HG03432 (cell line): ENCODE data around the gene TCP11L1.
"Not testable (repeated sequence)": the region's sequence is repeated elsewhere in the genome, so short reads cannot be mapped to it uniquely, and the experiment has no call there.

Source experiments
- ATAC-seq: cut with Tn5 transposase; IDR thresholded peaks from one replicate; pipeline ENCODE4 v1.9.1; 2021; ENCODE audit warnings: mild to moderate bottlenecking, moderate library complexity; ENCODE audit not compliant: unreplicated experiment

Gene TCP11L1

GRCh38 chr11:33028537-33028914 is 10.8 kb upstream of the TCP11L1 start:
- no peak for ATAC-seq

DNA sequence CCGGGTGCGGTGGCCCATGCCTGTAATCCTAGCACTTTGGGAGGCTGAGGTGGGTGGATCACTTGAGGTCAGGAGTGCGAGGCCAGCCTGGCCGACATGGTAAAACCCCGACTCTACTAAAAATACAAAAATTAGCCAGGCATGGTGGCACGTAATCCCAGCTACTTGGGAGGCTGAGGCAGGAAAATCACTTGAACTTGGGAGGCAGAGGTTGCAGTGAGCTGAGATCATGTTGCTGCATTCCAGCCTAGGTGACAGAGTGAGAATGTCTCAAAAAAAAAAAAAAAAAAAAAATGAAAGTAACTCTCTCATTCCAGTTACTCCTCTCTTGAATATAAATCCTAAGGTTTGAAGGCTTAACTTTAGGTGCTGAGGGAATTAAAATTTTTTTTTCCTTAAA is 10.2 kb upstream of the TCP11L1 start:
- ATAC-seq: not testable (repeated sequence)

- ATAC-seq: no peak
These were observed 5.9 kb upstream of the TCP11L1 start for GRCh38 chr11:33033493-33033892.

GRCh38 chr11:33035011-33035410 is 4.4 kb upstream of the TCP11L1 start:
- ATAC-seq: no peak

- peak; percentile 36 for ATAC-seq
These were observed 875 bp downstream of the TCP11L1 start for GRCh38 chr11:33040033-33040861.

DNA sequence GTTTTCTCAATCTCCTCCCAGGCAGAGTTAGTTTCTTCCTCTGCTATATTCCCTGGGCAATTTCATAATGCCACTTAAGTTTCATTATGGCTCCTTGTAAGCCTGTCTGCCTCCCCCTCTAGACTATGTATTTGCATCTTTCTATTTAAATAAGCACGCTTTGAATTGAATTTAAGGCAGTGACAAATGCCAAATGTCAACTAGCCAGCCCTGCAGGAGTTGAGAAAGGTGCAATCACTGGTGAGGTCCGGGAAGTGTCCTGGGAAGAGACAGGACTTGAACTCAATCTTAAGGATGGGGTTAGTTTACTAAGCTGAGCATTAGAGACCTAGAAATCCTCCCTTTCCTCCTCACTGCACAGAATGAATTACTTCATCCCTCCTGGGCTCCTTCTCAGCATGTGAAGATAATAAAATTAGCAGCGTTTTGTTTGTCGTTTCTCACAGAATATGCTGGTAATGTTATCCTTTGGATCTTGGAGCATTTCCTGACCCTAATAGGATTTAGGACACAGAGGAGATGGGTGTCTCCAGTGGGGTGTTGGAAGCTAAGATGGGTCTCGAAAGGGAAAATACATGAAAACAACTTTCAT is 1.6 kb downstream of the TCP11L1 start:
- ATAC-seq: peak; percentile 31

DNA sequence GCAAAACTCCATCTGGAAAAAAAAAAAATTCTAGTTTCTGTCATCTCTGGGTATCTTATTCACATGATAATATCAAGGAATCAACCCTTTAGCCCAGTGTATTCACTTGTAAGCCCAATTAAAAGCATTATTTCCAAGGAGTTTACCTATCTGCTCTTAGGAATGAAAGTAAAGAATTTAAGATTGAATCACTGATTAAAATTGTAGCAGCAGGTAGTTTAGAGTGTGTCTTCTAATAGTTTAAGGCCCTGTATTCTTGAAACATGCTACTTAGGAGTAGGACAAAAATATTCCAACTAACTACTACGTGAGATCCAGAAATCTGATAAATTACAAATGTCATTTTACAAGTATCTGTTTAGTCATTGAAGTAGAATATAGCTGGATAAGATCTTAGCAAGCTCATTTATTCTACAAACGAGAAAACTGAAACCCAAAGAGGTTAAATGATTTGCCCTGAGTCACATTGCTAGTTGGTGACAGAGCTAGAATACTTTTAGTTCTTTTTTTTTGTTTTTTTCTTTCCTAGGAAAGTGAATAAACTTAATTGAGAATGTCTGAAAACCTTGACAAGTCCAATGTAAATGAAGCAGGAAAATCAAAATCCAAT is 4.0 kb downstream of the TCP11L1 start:
- no peak for ATAC-seq

GRCh38 chr11:33044285-33044756 is 4.9 kb downstream of the TCP11L1 start:
- no peak for ATAC-seq

DNA sequence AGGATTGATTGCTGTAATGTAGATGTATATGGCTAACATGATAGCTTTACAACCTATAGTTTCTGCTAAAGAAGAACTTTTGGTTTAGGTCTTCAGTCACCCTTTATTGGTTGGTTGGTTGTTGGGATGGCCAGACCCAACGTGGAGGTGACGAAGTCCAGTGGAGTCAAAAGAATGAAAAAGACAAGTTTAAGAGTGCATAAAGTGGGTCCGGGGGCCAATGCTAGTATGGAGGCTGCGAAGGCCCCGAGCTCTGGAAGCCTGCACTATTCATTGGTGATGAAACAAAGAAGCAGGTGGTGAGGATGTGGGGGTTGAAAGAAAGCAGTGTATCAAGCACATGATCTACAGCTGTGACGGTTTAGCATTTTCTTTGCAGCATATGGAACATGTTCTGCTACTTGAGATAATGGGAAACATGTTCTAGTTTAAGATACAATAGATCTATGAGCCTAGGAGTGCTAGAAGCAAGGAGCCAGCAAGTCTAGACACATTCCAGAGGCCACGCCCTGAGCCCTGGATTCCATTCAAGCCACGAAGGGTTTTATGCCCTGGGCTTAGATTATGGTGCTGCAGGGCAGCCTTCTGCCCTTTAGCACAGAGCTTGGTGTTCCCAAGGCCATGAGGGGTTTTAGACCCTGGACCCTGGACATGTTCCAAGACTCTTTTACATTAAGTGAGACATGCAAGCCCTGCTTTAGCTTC is 6.3 kb downstream of the TCP11L1 start:
- ATAC-seq: no peak

DNA sequence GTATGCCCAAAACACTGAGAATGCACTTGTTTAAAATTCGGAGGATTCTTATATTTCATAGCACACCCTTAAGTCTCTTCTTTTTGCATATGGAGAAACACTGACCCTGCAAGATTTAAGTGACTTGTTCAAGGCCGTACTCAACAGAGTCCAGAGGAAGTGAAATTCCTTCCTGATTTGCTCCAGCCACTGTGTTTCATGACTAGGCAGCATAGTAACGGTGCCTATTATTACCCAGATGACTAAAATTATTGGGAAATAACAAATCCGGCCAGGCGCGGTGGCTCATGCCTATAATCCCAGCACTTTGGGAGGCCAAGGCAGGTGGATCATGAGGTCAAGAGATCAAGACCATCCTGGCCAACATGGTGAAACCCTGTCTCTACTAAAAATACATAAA is 9.3 kb downstream of the TCP11L1 start:
- not testable (repeated sequence) for ATAC-seq

GRCh38 chr11:33049565-33050408 is 10.4 kb downstream of the TCP11L1 start:
- ATAC-seq: not testable (repeated sequence)

DNA sequence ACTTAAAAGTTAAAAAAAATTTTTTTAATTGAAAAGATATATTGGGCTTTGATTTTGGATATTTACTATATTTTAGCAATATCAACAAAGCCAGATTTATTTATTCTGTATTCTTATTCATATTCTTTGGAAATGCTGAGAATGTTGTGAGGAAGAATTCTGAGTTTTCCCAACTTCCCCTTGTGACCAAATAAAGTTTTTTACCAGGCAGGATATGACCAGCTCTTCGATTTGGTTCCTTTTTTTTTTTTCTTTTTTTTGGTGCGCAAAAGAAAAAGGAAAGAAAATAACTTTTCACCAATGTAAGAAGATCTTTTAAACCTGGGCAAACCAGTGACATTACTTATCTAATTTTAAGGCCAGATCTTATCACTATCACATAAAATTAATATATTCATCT is 12.9 kb downstream of the TCP11L1 start:
- no peak for ATAC-seq

- no peak for ATAC-seq
These were observed 16.0 kb downstream of the TCP11L1 start for GRCh38 chr11:33055375-33055774.

GRCh38 chr11:33057284-33057683 is 17.9 kb downstream of the TCP11L1 start:
- no peak for ATAC-seq

DNA sequence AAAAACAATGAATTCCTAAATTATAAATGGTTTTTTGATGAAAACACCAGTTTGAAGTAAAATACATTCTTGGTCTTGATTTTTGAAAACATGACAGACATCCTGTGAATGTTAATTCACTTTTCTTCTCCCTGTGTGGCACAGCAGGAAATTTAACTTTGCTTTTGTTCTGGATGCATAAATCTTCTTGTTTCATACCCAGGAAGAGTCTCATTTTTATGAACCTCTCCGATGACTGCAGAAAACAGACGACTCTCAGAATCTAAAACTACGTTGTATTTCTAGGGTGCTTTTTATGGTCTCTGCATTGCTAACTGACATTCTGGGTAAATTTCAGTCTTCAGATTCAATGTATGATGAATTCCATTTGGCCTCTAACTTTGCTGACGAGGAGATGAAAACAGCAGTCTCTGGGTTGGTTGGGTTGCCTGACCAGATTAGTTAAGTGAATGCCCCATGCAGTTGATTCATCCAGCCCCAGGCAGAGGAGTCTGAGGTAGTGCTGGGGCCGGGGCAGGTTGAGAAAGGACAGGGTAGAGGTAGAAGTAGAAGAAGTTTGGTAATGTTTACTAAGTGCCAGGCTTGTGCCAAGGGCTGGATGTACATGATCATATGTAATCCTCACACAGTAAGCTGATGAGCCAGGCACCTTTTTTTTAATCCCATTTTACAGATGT is 20.1 kb downstream of the TCP11L1 start:
- ATAC-seq: no peak

DNA sequence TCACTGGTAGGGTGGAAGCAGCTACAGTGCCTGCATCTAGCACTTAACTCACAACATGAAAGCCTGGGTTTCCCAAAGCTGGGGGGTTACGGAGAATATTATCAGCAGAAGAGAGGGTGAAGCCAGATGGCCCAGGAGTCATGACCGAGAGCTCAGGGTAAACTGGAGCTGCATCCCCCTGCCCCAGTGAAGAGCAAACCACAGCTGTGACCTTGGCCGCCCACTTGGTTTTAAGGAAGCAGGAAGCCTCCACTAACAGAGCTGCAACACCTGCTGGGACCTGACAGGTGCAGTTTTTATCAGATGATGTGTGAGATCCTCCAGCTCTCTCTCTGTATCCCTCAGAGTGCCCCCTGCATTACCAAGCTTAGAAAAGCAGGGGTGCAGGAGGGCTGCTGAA is 20.9 kb downstream of the TCP11L1 start:
- ATAC-seq: no peak

DNA sequence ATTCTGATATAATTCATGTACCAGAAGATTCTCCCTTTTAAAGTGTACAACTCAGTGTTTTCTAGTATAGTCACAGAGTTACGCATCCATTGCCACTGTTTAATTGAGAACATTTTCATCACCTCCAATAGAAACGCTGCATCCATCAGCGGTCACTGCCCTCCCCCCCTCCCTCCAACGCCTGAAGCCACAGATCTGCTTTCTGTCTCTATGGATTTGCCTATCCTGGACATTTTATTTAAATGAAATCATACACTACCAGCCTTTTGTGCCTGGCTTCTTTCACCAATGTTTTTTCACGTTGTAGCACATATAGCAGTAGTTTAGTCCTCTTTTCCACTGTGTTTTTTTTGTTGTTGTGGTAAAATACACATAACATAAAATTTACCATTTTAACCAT is 22.8 kb downstream of the TCP11L1 start:
- no peak for ATAC-seq

GRCh38 chr11:33063326-33063881 is 24.0 kb downstream of the TCP11L1 start:
- ATAC-seq: peak; percentile 67

DNA sequence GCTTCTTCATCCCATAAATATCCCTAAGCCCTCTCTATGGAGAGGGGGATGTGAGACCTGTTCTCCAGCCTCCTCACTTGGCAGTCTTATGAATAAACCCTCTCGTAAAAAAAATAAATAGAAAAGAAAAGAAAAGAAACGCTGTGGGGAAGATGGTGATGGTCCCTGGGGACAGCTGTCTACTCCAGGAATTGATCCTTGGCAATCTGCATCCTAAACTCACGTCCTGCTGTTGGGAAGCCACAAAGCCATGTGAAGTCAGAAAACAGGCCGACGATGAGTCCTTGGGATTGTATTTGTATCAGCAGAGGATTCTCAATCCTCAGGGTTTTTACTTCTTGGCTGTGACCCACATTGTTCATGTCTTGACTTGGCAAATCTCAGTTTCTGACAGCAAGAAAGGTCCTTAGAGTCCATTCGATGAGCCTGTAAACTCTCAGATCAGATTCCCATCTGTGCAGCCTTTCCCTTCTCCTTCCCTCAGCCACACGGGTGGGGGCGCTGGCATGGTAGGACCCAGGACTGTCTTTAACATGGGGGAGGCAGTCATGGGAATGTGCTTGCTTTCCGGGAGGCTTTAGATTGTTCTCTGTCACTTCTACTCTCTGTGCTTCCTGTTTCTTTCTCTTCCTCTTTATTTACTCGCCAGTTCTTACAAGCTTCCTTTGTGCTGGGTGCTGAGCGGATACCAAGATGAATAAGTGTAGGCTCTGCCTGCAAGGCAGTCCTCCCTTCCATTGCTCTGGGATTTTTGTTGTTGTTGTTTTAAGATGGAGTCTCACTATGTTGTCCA is 24.9 kb downstream of the TCP11L1 start:
- no peak for ATAC-seq
